ENCODE results near the gene ABCA2. TPM values are rescaled to one million over a fixed set of nuclear protein-coding genes. Genes with fewer than 3 reads are reported as not detected.
A peak's percentile ranks its signal among the peaks of the same experiment; 100 is the strongest.

ABCA2 gene
- total RNA-seq, 1 donor from 2014 or later, result 102 TPM

GRCh38 chr9:137050570-137050969 lies 22.5 kb upstream of the ABCA2 start:
- DNase-seq (ENCODE audit: low spot score in 2 of 2), result no peak
- no peaks in the 10 kb centered on the region for H3K9me3 ChIP-seq
- no peak overlapping the region for H3K4me3 ChIP-seq
- H3K27ac ChIP-seq, result no peak overlapping the region
- no peak for TF ChIP-seq CTCF (IDR thresholded peaks at IDR 0.05)
- no peaks in the 10 kb centered on the region for H3K36me3 ChIP-seq
- peaks cover 5 to 20% of the 10 kb centered on the region in 2 donors for H3K4me1 ChIP-seq
- intact Hi-C loops (cut with DNase I), result no loop called here
- H3K27me3 ChIP-seq, result peaks cover 34% of the 10 kb centered on the region

- TF ChIP-seq CTCF (IDR thresholded peaks at IDR 0.05), result peak in 1 of 3 experiments; percentile 31
- Histone ChIP-seq H3K27me3 (peaks cover 34% of the 10 kb centered on the region), H3K4me3 (no peak overlapping the region), H3K36me3 (no peaks in the 10 kb centered on the region), H3K27ac (no peak overlapping the region), H3K4me1 (peaks cover 3 to 20% of the 10 kb centered on the region in 2 donors), H3K9me3 (no peaks in the 10 kb centered on the region)
- intact Hi-C loops (cut with DNase I), result no loop called here
- no peak for DNase-seq (ENCODE audit: low spot score in 2 of 2)
These were observed 21.8 kb upstream of the ABCA2 start for GRCh38 chr9:137049544-137050449.

GRCh38 chr9:137048655-137049543 lies 20.9 kb upstream of the ABCA2 start:
- Histone ChIP-seq H3K4me3 (no peak overlapping the region), H3K36me3 (no peaks in the 10 kb centered on the region), H3K9me3 (no peaks in the 10 kb centered on the region), H3K27ac (no peak overlapping the region), H3K4me1 (peaks cover 5 to 26% of the 10 kb centered on the region in 2 donors), H3K27me3 (peaks cover 34% of the 10 kb centered on the region)
- intact Hi-C loops (cut with DNase I), result no loop called here
- no peak for TF ChIP-seq CTCF (IDR thresholded peaks at IDR 0.05)
- DNase-seq (ENCODE audit: low spot score in 2 of 2), result no peak

- H3K9me3 ChIP-seq, result no peaks in the 10 kb centered on the region
- H3K27me3 ChIP-seq, result peaks cover 18% of the 10 kb centered on the region
- peak in 1 of 2 donors; percentile 87 for DNase-seq (ENCODE audit: low spot score in 2 of 2)
- H3K4me1 ChIP-seq, result peaks cover 5 to 20% of the 10 kb centered on the region in 2 donors
- peak within 1 kb of the TSS; percentile 72 to 81 for H3K4me3 ChIP-seq
- peaks cover 0 to 3% of the 10 kb centered on the region in 2 donors for H3K36me3 ChIP-seq
- intact Hi-C loops (cut with DNase I), result loop anchor here (2.0 kb wide), 1 partner anchor 19 kb away; no protein-coding TSS in a partner anchor
- H3K27ac ChIP-seq, result peak within 1 kb of the TSS; percentile 29 to 49
- TF ChIP-seq CTCF (IDR thresholded peaks at IDR 0.05), result peak; percentile 75 to 83 (median 78)
These were observed 18.2 kb upstream of the ABCA2 start, which contains the start of gene NPDC1 for GRCh38 chr9:137046088-137046787. Gene NPDC1 (minus strand): TSS chr9:137046177. CDS start chr9:137045989, 188 bp downstream.

Measured in ascending aorta (tissue), 2 donors.